Body of pancreas (tissue), 4 donors: ENCODE results near the gene DOCK2.

Experiments
- POLR2A ChIP-seq, 3 donors: fragments of 450-650 bp; IDR thresholded peaks; one replicate each; pipeline ENCODE4 v1.6.1; 2016; ENCODE audit warnings: antibody characterized with exemption in 3 of 3, mild to moderate bottlenecking in 2 of 3
- TF ChIP-seq, protein P1 (sequence below), 7 experiments: fragments of 450-650 bp in 4 of 7; fragments of 200-600 bp in 3 of 7; sonication (generic) in 3 of 7; IDR thresholded peaks; one replicate each; pipeline ENCODE4 v1.5.1; 2016 to 2019; ENCODE audit warnings: antibody characterized with exemption in 7 of 7

DNA sequence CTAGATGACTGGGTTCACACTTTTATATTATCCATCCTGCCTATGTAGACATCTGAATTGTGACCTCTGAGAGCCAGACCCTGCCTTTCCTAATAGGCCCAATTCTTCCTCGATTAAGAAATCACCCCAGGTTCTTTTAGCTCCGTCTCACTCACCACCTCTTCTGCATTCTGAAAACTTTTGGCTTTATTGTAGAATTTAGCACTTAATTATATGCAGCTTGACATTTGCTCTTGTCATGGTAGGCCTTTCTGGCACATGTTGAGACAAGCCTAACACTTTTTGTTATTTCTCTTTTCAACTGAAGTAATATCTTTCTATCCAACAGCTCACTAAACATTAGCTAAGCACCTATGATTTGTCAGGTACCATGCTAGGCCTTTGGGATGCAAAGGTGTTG, 180.0 kb downstream of the DOCK2 start:
- no peak for TF ChIP-seq POLR2A (IDR thresholded peaks at IDR 0.05)
- TF ChIP-seq, protein P1, sequence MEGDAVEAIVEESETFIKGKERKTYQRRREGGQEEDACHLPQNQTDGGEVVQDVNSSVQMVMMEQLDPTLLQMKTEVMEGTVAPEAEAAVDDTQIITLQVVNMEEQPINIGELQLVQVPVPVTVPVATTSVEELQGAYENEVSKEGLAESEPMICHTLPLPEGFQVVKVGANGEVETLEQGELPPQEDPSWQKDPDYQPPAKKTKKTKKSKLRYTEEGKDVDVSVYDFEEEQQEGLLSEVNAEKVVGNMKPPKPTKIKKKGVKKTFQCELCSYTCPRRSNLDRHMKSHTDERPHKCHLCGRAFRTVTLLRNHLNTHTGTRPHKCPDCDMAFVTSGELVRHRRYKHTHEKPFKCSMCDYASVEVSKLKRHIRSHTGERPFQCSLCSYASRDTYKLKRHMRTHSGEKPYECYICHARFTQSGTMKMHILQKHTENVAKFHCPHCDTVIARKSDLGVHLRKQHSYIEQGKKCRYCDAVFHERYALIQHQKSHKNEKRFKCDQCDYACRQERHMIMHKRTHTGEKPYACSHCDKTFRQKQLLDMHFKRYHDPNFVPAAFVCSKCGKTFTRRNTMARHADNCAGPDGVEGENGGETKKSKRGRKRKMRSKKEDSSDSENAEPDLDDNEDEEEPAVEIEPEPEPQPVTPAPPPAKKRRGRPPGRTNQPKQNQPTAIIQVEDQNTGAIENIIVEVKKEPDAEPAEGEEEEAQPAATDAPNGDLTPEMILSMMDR (IDR thresholded peaks at IDR 0.05) = no peak
